Measurements from ENCODE around the gene TNFRSF8. TPM values are rescaled to one million over a fixed set of nuclear protein-coding genes. Genes with fewer than 3 reads are reported as not detected.
A peak's percentile ranks its signal among the peaks of the same experiment; 100 is the strongest.

Gene TNFRSF8
- total RNA-seq, 1 donor from 2014 or later: 1.8 TPM

DNA sequence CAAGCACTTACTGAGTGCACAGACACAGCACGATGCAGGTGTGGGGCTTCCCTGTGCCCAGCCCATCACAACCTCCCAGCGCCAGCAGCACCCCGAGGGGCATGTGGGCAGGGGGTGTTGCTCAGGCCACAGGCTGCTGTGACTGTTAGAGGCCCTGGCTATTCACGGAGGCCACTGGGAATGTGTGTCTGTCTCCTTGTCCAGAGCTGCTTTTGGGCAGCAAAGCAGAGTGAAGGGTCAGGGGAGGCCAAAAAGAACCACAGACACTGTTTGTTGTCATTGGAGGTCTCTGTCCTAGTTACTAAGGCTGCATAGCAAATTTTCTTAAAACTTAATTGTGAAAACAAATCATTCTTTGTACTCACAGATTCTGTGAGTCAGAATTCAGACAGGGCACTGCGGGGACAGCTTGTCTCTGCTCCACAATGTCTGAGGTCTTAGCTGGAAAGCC, 49.6 kb downstream of the TNFRSF8 start:
- Histone ChIP-seq H3K27ac (no peak overlapping the region), H3K4me1 (no peaks in the 10 kb centered on the region), H3K36me3 (no peaks in the 10 kb centered on the region), H3K9me3 (no peaks in the 10 kb centered on the region), H3K27me3 (no peaks in the 10 kb centered on the region), H3K4me3 (no peak overlapping the region)
- DNase-seq (no peak), ATAC-seq (no peak)
- TF ChIP-seq, protein P1, sequence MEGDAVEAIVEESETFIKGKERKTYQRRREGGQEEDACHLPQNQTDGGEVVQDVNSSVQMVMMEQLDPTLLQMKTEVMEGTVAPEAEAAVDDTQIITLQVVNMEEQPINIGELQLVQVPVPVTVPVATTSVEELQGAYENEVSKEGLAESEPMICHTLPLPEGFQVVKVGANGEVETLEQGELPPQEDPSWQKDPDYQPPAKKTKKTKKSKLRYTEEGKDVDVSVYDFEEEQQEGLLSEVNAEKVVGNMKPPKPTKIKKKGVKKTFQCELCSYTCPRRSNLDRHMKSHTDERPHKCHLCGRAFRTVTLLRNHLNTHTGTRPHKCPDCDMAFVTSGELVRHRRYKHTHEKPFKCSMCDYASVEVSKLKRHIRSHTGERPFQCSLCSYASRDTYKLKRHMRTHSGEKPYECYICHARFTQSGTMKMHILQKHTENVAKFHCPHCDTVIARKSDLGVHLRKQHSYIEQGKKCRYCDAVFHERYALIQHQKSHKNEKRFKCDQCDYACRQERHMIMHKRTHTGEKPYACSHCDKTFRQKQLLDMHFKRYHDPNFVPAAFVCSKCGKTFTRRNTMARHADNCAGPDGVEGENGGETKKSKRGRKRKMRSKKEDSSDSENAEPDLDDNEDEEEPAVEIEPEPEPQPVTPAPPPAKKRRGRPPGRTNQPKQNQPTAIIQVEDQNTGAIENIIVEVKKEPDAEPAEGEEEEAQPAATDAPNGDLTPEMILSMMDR (IDR thresholded peaks at IDR 0.05): no peak
- intact Hi-C loops (cut with DNase I): no loop called here

DNA sequence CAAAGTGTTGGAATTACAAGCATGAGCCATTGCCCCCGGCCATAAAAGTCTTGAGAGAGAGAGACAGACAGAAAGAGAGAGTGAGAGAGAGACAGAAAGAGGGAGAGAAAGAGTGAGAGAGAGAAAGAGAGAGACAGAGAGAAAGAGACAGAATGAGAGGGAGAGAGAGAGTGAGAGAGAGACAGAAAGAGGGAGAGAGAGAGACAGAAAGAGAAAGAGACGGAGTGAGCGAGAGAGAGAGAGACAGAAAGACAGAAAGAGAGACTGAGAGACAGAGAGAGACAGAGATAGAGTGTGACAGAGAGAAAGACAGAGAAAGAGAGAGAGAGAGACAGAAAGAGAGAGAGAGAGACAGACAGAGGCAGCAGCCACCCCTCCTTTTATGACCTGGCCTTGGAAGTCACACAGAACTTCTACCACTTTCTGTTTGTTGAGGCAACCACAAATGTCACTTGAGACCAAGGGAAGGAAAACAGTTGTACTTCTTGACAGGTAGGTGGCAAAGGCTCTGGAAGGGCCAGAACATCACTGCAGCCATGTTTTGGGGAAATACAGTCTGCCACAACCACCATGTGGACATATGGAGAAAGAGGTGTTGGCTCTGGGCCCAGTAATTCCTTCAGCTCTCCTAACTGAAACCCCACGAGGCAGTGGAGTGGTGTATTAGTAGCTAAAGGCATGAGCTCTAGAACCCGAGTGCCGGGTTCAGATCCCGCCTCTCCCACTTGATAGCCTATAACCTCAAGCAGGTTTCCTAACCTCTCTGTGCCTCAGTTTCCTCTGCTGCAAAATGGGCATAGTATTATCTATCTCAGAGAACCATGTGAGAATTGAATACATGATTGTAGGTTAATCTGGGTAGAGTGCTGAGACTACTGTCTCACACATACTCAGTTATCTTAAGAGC, 50.6 kb downstream of the TNFRSF8 start:
- H3K27ac ChIP-seq: no peak overlapping the region
- H3K9me3 ChIP-seq: no peaks in the 10 kb centered on the region
- H3K27me3 ChIP-seq: no peaks in the 10 kb centered on the region
- intact Hi-C loops (cut with DNase I): no loop called here
- TF ChIP-seq, protein P1 (IDR thresholded peaks at IDR 0.05): no peak
- H3K4me3 ChIP-seq: no peak overlapping the region
- DNase-seq (no peak), ATAC-seq (peak; percentile 30)
- H3K4me1 ChIP-seq: no peaks in the 10 kb centered on the region
- no peaks in the 10 kb centered on the region for H3K36me3 ChIP-seq

DNA sequence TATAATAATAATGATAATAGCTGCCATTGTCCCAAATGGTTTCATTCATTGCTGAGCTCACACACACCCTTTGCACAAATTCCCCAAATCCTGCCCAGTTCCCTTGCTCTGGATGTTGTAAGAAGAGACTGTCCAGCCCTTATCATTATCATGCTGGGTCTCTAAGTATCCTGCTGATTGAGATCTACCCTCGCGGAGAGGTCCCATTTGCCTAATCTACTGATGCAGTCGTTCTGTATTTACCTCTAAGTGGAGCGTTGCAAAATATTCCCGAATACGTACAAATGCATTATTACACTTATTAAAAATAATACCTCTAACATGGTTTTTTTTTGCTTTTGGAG, 51.2 kb downstream of the TNFRSF8 start:
- no peak overlapping the region for H3K27ac ChIP-seq
- DNase-seq: no peak

DNA sequence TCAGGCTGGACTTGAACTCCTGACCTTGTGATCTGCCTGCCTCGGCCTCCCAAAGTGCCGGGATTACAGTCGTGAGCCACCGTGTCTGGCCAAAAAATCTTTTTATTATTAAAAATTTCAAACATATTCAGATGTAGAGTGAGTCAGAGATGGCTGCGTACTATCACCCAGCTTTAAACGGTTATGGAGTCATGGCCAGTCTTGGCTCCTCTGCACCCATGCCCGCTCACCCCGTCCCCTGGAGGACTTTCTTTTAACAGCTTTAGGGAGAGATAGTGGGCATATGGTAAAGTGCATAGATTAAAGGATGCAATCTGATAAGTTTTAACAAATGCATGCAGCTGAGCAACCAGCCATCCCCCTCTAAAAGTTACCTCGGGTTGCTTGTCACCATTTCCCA, 51.8 kb downstream of the TNFRSF8 start:
- Histone ChIP-seq H3K36me3 (no peaks in the 10 kb centered on the region), H3K4me3 (no peak overlapping the region)
- no peak for DNase-seq

More for the DNA sequence above, 51.2 kb downstream of the TNFRSF8 start:
- intact Hi-C loops (cut with DNase I): no loop called here
- no peak overlapping the region for H3K4me3 ChIP-seq
- no peaks in the 10 kb centered on the region for H3K36me3 ChIP-seq
- H3K27me3 ChIP-seq: no peaks in the 10 kb centered on the region
- no peak for ATAC-seq
- TF ChIP-seq, protein P1 (IDR thresholded peaks at IDR 0.05): no peak
- no peaks in the 10 kb centered on the region for H3K4me1 ChIP-seq
- no peaks in the 10 kb centered on the region for H3K9me3 ChIP-seq

DNA sequence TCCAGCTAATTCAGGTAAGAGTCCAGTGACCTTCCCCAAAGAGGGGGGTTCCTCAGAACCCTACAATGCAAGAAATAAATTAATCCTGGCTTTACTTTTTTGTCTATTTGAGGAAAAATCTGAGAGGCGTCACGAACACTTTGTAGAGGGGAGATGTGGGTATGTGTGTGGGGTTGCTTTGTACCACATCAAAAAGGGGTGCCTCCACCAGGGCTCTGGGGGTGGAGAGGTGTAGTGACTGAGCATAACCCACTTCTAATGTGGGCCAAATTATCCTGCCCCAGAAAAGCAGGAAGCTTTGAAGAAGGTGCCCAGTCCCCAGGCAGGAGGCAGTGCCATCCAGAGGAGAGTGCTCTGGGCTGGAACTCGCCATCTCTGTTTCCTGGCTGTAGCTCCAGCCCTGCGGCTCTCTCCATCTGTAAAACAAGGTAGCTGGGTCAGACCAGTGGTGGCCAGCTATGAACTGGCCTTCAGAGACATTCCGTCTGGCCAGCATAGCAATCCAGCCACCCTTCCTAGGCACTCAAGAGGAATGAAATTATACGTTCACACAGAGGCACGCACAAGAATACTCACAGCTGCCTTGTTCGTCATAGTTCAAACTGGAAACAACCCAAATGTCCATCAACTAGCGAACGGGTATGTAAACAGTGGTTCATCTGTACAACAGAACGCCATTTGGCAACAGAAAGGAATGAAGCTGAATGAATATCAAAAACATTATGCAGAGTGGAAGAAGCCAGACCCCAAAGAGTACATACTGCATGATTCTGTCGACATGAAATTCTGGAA, 58.3 kb downstream of the TNFRSF8 start:
- ATAC-seq: no peak
- Histone ChIP-seq H3K27ac (no peak overlapping the region), H3K9me3 (no peaks in the 10 kb centered on the region), H3K4me3 (no peak overlapping the region), H3K27me3 (no peaks in the 10 kb centered on the region), H3K36me3 (no peaks in the 10 kb centered on the region), H3K4me1 (peaks cover 15% of the 10 kb centered on the region)
- TF ChIP-seq, protein P1 (IDR thresholded peaks at IDR 0.05): no peak
- intact Hi-C loops (cut with DNase I): no loop called here
- no peak for DNase-seq

More for the DNA sequence above, 51.8 kb downstream of the TNFRSF8 start:
- H3K4me1 ChIP-seq: no peaks in the 10 kb centered on the region
- no peaks in the 10 kb centered on the region for H3K9me3 ChIP-seq
- intact Hi-C loops (cut with DNase I): no loop called here
- H3K27ac ChIP-seq: no peak overlapping the region
- H3K27me3 ChIP-seq: no peaks in the 10 kb centered on the region
- no peak for ATAC-seq
- TF ChIP-seq, protein P1 (IDR thresholded peaks at IDR 0.05): no peak
